T47D (cell line): ENCODE data around the gene KRTAP19-2.
A peak's percentile ranks its signal among the peaks of the same experiment; 100 is the strongest.

Source experiments
- DNase-seq, 2 experiments: peaks; one replicate each; pipeline versions ENCODE4 v3.0.0 to v3.0.0-alpha.2; 2011 to 2012; ENCODE audit warnings: low read depth in 1 of 2, low spot score in 1 of 2
- JUND ChIP-seq: IDR thresholded peaks from 2 replicates; pipeline ENCODE4 v1.6.1; 2012; ENCODE audit warnings: low read depth
- in situ Hi-C: cut with HindIII; loops from 2 replicates; pipeline ENCODE4 v1.10.0; 2016; ENCODE audit warnings: low sequenced_read_pairs, low pct_unique_long_range_greater_than_20kb

The KRTAP19-2 gene

DNA sequence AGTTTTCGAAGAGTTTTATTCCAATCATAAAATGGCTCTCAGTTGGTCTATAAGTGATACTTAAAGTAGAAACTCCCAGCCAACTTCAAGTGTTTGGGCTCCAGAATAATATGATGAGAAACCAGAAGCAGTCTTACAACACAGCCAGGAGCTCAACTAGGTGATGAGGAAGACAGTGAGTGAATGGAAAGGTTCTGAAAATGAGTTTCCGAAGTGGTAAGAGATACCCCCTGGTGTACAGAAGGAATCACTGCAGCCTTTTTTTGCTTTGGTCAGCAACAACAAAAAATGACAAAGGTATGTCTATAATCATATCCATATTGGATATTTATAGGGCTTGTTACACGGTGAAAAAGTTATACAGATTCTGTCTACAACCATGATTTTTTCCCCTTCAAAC lies 23.5 kb downstream of the KRTAP19-2 start:
- no peak for TF ChIP-seq JUND
- peak in 1 of 2 experiments; percentile 62 for DNase-seq
- in situ Hi-C loops, result no loop called here

DNA sequence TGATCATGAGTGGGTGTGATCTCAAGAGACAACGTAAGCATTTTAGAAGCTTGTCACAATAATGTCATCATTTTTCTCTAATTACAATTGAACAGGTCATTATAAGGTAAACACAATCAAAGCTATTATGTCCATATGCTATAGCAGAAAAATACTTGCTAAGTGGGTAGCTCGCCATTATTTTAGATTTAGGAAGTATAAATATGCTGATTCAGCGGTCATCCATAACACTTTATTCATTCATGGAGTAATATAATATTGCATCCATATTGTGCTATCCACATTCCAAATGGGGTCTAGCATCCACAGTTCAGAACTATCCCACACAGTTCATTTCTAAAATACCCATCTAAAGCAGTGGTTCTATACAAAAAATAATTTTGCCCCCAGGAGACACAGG lies 38.7 kb downstream of the KRTAP19-2 start:
- in situ Hi-C loops, result no loop called here
- DNase-seq, result no peak
- no peak for TF ChIP-seq JUND

DNA sequence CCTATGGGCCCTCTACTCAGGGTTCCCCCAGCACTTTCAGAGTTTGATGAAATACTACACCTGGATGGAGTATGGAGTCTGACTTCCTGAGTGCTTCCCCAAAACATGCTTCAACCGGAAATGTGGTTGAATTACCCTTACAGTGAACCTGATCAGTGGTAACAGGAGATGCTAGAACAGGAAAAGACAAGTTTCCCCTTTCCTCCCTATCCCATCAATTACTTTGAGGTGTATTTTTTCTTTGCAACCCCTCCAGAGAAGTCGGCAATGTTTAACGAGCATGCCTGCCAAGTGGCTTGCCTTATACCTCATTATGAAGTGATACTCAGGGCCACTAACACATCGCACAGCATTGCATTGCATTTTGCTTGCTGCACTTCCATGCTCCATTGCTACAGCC lies 40.2 kb downstream of the KRTAP19-2 start:
- no peak for DNase-seq
- in situ Hi-C loops, result no loop called here

DNA sequence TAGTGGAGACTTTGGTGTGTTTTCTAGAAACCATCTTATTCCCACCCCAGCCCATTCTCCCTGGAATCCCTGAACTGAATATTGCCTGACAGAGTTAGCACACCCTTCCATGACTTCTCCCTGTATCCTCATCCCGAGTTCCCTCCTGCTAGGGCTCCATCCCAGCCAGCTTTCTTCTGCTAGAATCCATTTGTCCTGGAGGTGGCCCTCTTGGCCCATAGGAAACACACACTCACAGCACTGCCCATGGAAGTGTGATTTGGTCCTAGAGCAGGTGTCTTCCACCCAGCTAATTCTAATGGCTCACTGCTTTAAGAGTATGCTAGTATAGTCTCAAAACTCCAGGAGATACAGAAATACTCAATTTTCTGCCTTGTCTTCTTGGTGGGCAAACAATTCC lies 43.0 kb downstream of the KRTAP19-2 start:
- no peak for TF ChIP-seq JUND
- in situ Hi-C loops, result no loop called here
- peak in 1 of 2 experiments; percentile 56 for DNase-seq

More for the DNA sequence above, 40.2 kb downstream of the KRTAP19-2 start:
- no peak for TF ChIP-seq JUND

DNA sequence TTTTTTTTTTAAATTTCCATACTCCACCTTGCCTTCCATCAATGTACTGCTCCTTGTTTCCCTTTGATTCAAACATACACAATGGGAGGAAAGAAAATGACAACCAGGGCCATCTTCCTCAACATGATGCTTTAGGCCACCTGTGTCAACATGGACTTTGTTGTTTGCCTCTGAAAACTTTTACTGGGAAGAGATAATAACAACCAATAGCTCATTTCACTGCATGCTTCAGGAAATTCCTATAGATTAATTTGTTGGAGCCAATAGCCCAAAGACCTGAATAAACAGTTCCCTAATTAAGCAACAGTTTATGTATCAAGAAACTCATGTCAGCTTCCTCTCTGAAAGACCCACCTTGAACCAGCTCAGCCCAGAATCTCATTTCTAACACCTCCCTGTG lies 44.0 kb downstream of the KRTAP19-2 start:
- in situ Hi-C loops, result no loop called here
- peak in 1 of 2 experiments; percentile 53 for DNase-seq
- no peak for TF ChIP-seq JUND

DNA sequence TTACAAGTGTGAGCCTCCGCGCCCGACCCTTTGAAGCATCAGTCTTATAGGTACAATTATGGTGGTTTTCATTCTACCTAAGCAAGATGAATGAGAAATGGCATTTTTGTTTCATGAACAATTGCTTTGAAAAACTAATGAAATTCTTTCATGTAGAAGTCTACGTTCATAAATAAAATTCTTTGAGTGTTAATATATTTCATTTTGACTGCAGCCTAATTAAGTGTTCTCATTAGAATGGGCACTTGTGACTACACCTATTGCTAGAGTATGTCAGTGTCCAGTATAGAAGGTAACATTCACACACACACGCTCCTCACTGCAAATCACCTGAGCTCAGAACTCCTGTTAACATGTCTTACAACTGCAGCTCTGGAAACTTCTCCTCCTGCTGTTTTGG lies 47.3 kb downstream of the KRTAP19-2 start, which contains the start of gene KRTAP15-1:
Gene KRTAP15-1, plus strand, starts transcription at position 301 of the 400 bp plus-strand sequence. Its CDS starts 53 bp downstream, at position 354.
- DNase-seq, result no peak
- no peak for TF ChIP-seq JUND
- in situ Hi-C loops, result no loop called here
